CD4-positive, alpha-beta T cell treated with Interleukin-15 for 1 hour (primary cell): ENCODE measurements around the gene APBA2.
"Not testable (repeated sequence)": the region's sequence is repeated elsewhere in the genome, so short reads cannot be mapped to it uniquely, and the experiment has no call there.

Source experiments
- DNase-seq: peaks from one replicate; pipeline ENCODE4 v3.0.0-alpha.2; 2020

The APBA2 gene

GRCh38 chr15:29141308-29142128 lies 255.7 kb downstream of the APBA2 start:
- DNase-seq, result no peak

GRCh38 chr15:29142129-29142747 lies 256.5 kb downstream of the APBA2 start:
- no peak for DNase-seq

GRCh38 chr15:29143293-29143692 lies 257.5 kb downstream of the APBA2 start:
- no peak for DNase-seq

- DNase-seq, result no peak
Observed at GRCh38 chr15:29143909-29144635, 258.3 kb downstream of the APBA2 start.

- no peak for DNase-seq
Observed at GRCh38 chr15:29149738-29150075, 263.9 kb downstream of the APBA2 start.

- DNase-seq, result no peak
Observed at GRCh38 chr15:29150515-29151483, 265.0 kb downstream of the APBA2 start.

GRCh38 chr15:29151484-29151857 lies 265.7 kb downstream of the APBA2 start:
- no peak for DNase-seq

GRCh38 chr15:29156521-29156920 lies 270.7 kb downstream of the APBA2 start:
- DNase-seq, result no peak

GRCh38 chr15:29159771-29160455 lies 274.1 kb downstream of the APBA2 start:
- DNase-seq, result no peak

- DNase-seq, result no peak
Observed at GRCh38 chr15:29162411-29162810, 276.6 kb downstream of the APBA2 start.

GRCh38 chr15:29167122-29167521 lies 281.3 kb downstream of the APBA2 start:
- not testable (repeated sequence) for DNase-seq
